Urinary bladder (tissue), 4 donors: ENCODE results near the gene RBM38. TPM values are rescaled to one million over a fixed set of nuclear protein-coding genes. Genes with fewer than 3 reads are reported as not detected.

Experiments used
- DNase-seq: peaks from one replicate; pipeline ENCODE4 v3.0.0-alpha.2; 2015; ENCODE audit errors: extremely low spot score
- H3K27ac ChIP-seq: one replicate; pipeline ENCODE4 v1.5.1; 2013; ENCODE audit warnings: low read depth, mild to moderate bottlenecking, moderate library complexity
- H3K36me3 ChIP-seq: one replicate; pipeline ENCODE4 v1.6.1; 2013; ENCODE audit warnings: mild to moderate bottlenecking, moderate library complexity; ENCODE audit not compliant: insufficient read depth
- H3K4me1 ChIP-seq: one replicate; pipeline ENCODE4 v1.6.1; 2013; ENCODE audit warnings: mild to moderate bottlenecking, moderate library complexity; ENCODE audit not compliant: insufficient read depth
- H3K4me3 ChIP-seq: one replicate; pipeline ENCODE4 v1.5.1; 2013; ENCODE audit warnings: low read depth, low read length
- WGBS: extraction: QIAGEN DNeasy Blood & Tissue Kit; methylation state at CpG from one replicate; pipeline ENCODE4 v1.1.7; 2013; 5-methylcytosine and 5-hydroxymethylcytosine counted together
- polyA plus RNA-seq: library from polyadenylated mRNA; stranded (reverse); fragments of 200-250 nt; gene quantifications from one replicate; pipeline ENCODE4 v1.2.3, GENCODE V29; 2013
- total RNA-seq: library from RNA; depleted of rRNA; stranded (reverse); fragments of >200 nt; gene quantifications from one replicate; pipeline ENCODE4 v1.2.3, GENCODE V29; 2014
- donor health status: healthy with polysubstance abuse.
- donor health status: healthy.

RBM38 gene
- total and polyA plus RNA-seq, 2 donors: 19.5 to 103 TPM

DNA sequence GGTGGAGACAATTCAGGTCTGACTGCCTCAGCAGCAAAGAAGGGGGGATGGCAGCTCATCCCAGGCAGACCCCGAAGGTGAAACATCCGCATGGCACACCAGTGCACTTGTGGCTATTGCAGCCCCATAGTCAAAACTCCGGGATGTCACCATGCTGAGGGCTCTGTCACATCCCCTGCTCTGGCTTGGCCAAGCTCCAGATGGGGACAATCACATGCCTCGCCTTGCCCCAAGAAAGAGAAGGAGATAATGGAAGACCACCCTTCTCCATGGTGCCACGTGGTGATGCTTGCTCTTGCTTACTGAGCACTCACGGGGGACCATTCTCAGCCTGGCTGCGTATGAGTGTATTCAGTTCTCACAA is 60.2 kb downstream of the RBM38 start:
- Histone ChIP-seq H3K36me3 (no peaks in the 10 kb centered on the region), H3K4me1 (no peaks in the 10 kb centered on the region), H3K4me3 (no peak overlapping the region), H3K27ac (no peak overlapping the region)
- DNase-seq: no peak
- WGBS: 81% methylated on average over 7 of the region's 7 CpGs

DNA sequence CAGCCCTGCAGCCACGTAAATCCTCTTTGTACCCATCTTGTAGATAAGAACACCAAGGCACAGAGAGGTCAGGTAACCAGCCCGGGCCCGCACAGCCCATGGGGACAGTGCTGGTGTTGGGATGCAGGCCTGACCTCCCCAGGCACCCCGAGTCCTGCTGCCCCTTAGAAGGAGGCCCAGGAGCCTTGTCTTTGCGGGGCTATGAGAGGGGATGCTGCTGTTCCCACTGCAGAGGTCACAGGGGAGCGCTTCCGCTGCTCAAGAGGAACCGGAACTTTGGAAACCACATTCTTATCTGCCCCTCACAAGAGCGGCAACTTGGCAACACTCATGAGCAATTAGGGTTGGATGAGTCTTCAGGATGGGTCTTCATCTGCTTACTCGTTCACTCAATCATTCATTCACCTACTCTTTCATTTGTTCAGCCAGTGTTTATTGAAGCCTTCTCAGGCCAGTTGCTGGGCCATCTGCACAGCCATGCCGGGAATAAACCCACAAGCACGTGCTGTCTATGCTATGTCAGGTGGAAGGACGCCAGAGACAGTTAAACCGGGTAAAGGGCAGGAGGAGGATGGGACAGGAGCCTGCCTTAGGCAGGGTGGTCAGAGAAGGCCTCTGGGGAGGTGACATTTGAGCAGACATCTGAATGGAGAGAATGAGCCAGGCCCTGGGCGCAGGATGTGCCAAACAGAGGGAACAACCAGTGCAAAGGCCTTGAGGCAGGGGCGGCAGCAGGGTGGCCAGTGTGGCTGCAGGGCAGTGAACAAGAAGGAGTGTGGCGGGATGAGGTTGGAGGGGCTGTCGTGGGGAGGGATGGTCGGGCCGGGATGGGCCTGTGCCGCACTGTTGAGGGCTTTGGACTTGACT is 60.8 kb downstream of the RBM38 start:
- WGBS: 77% methylated on average over 21 of the region's 21 CpGs
- H3K4me3 ChIP-seq: no peak overlapping the region
- no peaks in the 10 kb centered on the region for H3K36me3 ChIP-seq
- no peak overlapping the region for H3K27ac ChIP-seq
- no peak for DNase-seq
- no peaks in the 10 kb centered on the region for H3K4me1 ChIP-seq

GRCh38 chr20:57455386-57455785 is 64.2 kb downstream of the RBM38 start:
- Histone ChIP-seq H3K36me3 (no peaks in the 10 kb centered on the region), H3K4me1 (no peaks in the 10 kb centered on the region), H3K27ac (no peak overlapping the region), H3K4me3 (no peak overlapping the region)
- WGBS: 89% methylated on average over 3 of the region's 3 CpGs
- DNase-seq: no peak

GRCh38 chr20:57456116-57456515 is 64.9 kb downstream of the RBM38 start:
- Histone ChIP-seq H3K4me1 (no peaks in the 10 kb centered on the region), H3K27ac (no peak overlapping the region), H3K4me3 (no peak overlapping the region), H3K36me3 (no peaks in the 10 kb centered on the region)
- WGBS: 97% methylated on average over 13 of the region's 13 CpGs
- no peak for DNase-seq

DNA sequence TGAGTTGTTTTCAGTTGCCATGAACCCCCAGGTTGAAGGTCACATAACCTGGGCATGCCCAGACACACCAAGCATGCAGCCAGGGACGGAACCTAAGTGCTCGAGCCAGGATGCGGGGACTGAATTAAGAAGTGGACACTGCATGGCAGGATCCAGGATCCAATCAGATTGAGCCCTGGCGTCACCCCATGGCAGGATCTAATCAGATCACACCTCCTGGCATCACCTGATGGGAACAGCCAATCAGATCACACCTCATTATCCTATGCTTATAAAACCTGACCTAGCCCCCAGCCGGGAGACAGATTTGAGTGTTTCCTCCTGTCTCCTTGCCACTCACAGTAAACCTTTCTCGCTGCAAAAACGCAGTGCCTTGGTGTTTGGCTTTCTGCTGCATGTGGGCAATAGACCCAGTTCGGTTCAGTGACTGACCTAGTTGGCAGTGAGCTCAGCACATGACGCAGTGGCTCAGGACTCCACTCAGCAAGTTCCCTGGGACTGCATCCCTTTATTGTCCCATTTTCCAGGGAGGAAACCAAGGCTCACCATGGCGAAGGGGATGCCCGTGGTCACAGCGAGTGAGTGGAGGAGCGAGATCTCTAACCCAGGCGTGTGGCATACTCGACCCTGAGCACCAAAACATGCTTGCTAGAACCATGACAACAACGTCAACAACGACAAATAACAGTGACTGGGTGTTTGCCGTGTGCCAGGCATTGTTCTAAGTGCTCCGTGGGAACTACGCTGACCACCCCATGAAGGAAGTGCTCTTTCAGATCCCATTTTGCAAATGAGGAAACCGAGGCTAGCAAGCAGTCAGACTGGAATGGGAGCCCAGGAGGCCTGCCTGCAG is 66.3 kb downstream of the RBM38 start:
- H3K36me3 ChIP-seq: no peaks in the 10 kb centered on the region
- 70% methylated on average over 21 of the region's 21 CpGs for WGBS
- DNase-seq: no peak
- H3K4me3 ChIP-seq: no peak overlapping the region
- H3K4me1 ChIP-seq: no peaks in the 10 kb centered on the region
- H3K27ac ChIP-seq: no peak overlapping the region

- Histone ChIP-seq H3K36me3 (no peaks in the 10 kb centered on the region), H3K27ac (no peak overlapping the region), H3K4me1 (no peaks in the 10 kb centered on the region), H3K4me3 (no peak overlapping the region)
- DNase-seq: no peak
- 63% methylated on average over 7 of the region's 7 CpGs for WGBS
Observed at GRCh38 chr20:57458400-57459160, 67.4 kb downstream of the RBM38 start.

Other genes starting within 250 kb of the RBM38 start
- gene BMP7, start 124.8 kb upstream of the RBM38 start, total RNA-seq: 12.1 TPM
- gene BMP7, start 124.8 kb upstream of the RBM38 start, polyA plus RNA-seq: 8.5 TPM
- not detected for gene SPO11, start 61.6 kb upstream of the RBM38 start, total RNA-seq
- not detected for gene SPO11, start 61.6 kb upstream of the RBM38 start, polyA plus RNA-seq
- gene RAE1, start 40.1 kb upstream of the RBM38 start, total RNA-seq: 23.6 TPM
- 20.4 TPM for gene RAE1, start 40.1 kb upstream of the RBM38 start, polyA plus RNA-seq
- not detected for gene CTCFL, start 133.7 kb downstream of the RBM38 start, total RNA-seq
- gene CTCFL, start 133.7 kb downstream of the RBM38 start, polyA plus RNA-seq: not detected
- gene PCK1, start 169.7 kb downstream of the RBM38 start, total RNA-seq: 0.79 TPM
- gene PCK1, start 169.7 kb downstream of the RBM38 start, polyA plus RNA-seq: 2.9 TPM
- not detected for gene ZBP1, start 229.0 kb downstream of the RBM38 start, total RNA-seq
- 0.46 TPM for gene ZBP1, start 229.0 kb downstream of the RBM38 start, polyA plus RNA-seq